Ishikawa (cell line): ENCODE results near the gene DLG3.

ENCODE experiments used
- EP300 ChIP-seq: IDR thresholded peaks from 2 replicates; pipeline ENCODE4 v1.6.1; 2012; ENCODE audit warnings: borderline replicate concordance
- RAD21 ChIP-seq: IDR thresholded peaks from 2 replicates; pipeline ENCODE4 v1.6.1; 2012; ENCODE audit warnings: low read depth
- TAF1 ChIP-seq: IDR thresholded peaks from 2 replicates; pipeline ENCODE4 v1.6.1; 2012; ENCODE audit warnings: low read depth, mild to moderate bottlenecking
- YY1 ChIP-seq: IDR thresholded peaks from 2 replicates; pipeline ENCODE4 v1.6.1; 2012; ENCODE audit warnings: low read depth
- ZBTB7A ChIP-seq: IDR thresholded peaks from 2 replicates; pipeline ENCODE4 v1.6.1; 2012; ENCODE audit warnings: low read depth
- TF ChIP-seq, protein P1 (sequence below): IDR thresholded peaks from 2 replicates; pipeline ENCODE4 v1.6.1; 2012

DNA sequence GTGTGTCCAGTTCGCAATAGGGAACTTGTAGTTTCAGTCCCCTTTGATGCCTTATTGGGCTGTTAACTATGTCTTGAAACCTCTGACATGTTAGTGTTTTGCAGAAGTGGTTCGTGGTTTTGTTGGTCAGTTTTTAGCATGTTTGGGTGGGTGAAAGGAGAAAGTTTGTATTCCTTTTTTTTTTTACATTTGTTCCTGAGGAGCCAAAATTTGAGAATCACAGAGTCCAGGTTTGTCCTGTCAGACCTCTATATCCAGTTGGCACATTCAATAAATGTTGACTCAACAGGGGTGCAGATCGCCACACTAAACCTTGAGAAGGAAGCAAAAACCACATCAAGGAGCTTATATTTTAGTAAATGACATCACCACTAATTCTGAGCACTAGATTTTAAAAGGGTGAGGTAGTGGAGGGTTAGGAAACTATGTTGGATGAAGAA is 26.2 kb downstream of the DLG3 start:
- TF ChIP-seq RAD21, result no peak
- TF ChIP-seq, protein P1, sequence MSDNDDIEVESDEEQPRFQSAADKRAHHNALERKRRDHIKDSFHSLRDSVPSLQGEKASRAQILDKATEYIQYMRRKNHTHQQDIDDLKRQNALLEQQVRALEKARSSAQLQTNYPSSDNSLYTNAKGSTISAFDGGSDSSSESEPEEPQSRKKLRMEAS, result no peak
- TF ChIP-seq TAF1, result no peak
- TF ChIP-seq ZBTB7A, result no peak
- no peak for TF ChIP-seq EP300
- no peak for TF ChIP-seq YY1
